RWPE2 (cell line): Measurements from ENCODE around the gene ZHX3.

Experiments used
- ATAC-seq: fragments of 200-7000 bp; cut with Tn5 transposase; 3 replicates; pipeline ENCODE4 v1.9.1; 2021; ENCODE audit warnings: low read depth
- DNase-seq: peaks from one replicate; pipeline ENCODE4 v3.0.0-alpha.2; 2020; ENCODE audit warnings: low spot score
- H3K27ac ChIP-seq: fragments of 450-650 bp; 2 replicates; pipeline ENCODE4 v1.5.1; 2017; ENCODE audit warnings: mild to moderate bottlenecking; ENCODE audit not compliant: poor library complexity, severe bottlenecking
- H3K27me3 ChIP-seq: fragments of 250-450 bp; sonication (Bioruptor Pico); 2 replicates; pipeline ENCODE4 v1.5.1; 2021; ENCODE audit warnings: mild to moderate bottlenecking, moderate library complexity; ENCODE audit not compliant: insufficient read depth, poor library complexity, severe bottlenecking
- H3K36me3 ChIP-seq: fragments of 250-450 bp; sonication (Bioruptor Pico); 2 replicates; pipeline ENCODE4 v1.5.1; 2020; ENCODE audit warnings: low read depth, mild to moderate bottlenecking, moderate library complexity
- H3K4me1 ChIP-seq: fragments of 250-450 bp; sonication (Bioruptor Pico); 2 replicates; pipeline ENCODE4 v1.5.1; 2021; ENCODE audit warnings: mild to moderate bottlenecking, moderate library complexity; ENCODE audit not compliant: insufficient read depth, poor library complexity, severe bottlenecking
- H3K4me3 ChIP-seq: fragments of 250-450 bp; sonication (Bioruptor Pico); 2 replicates; pipeline ENCODE4 v1.5.1; 2021; ENCODE audit warnings: mild to moderate bottlenecking, moderate library complexity; ENCODE audit not compliant: severe bottlenecking
- H3K9me3 ChIP-seq: fragments of 250-450 bp; sonication (Bioruptor Pico); 2 replicates; pipeline ENCODE4 v1.5.1; 2021; ENCODE audit warnings: mild to moderate bottlenecking, moderate library complexity; ENCODE audit not compliant: severe bottlenecking
- TF ChIP-seq, protein P1 (sequence below): fragments of 450-650 bp; IDR thresholded peaks from one replicate; pipeline ENCODE4 v1.5.1; 2017; ENCODE audit warnings: mild to moderate bottlenecking, moderate library complexity; ENCODE audit not compliant: poor library complexity, severe bottlenecking

Gene ZHX3

DNA sequence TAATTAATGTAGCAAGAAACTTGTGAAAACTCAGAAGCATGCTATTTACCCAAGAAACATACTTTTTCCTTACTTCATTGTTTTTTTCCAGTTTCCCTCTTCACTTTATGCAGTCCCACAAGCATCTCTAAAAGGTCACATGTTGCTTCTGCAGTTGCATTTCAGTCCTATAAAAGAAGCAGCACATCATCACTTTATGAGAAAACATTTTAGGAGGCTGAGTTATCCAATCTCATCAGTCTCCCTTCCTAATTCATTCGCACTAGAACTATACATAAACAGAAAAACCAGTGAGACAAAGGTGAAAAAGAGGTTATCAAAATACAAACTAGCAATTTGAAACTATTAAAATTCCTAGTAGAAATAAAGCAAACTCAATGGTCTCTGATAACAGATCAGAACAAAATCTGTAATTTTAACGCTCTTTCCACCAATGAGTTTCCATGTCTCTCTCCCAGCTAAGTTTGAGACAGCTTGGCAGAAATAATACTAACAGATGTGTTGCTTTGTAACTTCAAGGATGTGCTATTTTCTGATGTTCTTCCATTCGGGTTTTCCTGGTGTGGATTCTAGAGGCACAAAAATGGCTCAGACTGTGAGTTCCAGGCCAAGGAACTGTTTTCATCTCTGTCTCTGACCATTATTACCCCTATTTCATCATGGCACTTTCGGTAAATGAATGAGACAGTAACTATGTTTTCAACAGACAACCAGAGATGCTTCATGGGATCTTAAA lies 48.4 kb downstream of the ZHX3 start:
- H3K36me3 ChIP-seq = peaks cover 18% of the 10 kb centered on the region
- H3K9me3 ChIP-seq = no peaks in the 10 kb centered on the region
- H3K27me3 ChIP-seq = no peaks in the 10 kb centered on the region
- no peak overlapping the region for H3K27ac ChIP-seq
- H3K4me3 ChIP-seq = no peak overlapping the region
- no peaks in the 10 kb centered on the region for H3K4me1 ChIP-seq
- ATAC-seq (no peak), DNase-seq (no peak)
- TF ChIP-seq, protein P1, sequence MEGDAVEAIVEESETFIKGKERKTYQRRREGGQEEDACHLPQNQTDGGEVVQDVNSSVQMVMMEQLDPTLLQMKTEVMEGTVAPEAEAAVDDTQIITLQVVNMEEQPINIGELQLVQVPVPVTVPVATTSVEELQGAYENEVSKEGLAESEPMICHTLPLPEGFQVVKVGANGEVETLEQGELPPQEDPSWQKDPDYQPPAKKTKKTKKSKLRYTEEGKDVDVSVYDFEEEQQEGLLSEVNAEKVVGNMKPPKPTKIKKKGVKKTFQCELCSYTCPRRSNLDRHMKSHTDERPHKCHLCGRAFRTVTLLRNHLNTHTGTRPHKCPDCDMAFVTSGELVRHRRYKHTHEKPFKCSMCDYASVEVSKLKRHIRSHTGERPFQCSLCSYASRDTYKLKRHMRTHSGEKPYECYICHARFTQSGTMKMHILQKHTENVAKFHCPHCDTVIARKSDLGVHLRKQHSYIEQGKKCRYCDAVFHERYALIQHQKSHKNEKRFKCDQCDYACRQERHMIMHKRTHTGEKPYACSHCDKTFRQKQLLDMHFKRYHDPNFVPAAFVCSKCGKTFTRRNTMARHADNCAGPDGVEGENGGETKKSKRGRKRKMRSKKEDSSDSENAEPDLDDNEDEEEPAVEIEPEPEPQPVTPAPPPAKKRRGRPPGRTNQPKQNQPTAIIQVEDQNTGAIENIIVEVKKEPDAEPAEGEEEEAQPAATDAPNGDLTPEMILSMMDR = no peak

DNA sequence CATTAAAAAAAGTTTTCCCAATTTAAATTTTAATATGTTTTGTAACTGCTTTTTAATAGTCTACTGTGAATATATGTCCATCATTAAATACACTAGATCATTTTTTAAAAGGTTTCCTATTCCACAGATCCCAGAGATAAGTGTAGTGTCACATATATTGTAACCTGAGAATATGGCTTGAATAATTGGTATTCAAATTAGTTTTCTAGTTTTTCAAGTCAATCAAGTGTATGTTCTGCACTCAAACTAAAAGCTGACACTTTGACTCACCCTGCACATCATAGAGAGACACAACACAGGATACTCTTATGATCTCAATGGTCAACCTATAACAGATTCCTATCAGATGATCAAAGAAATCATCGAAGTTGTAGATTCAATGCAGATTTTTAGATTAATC lies 49.1 kb downstream of the ZHX3 start:
- peak; percentile 30; the same call in 1 of the 3 replicates for ATAC-seq
- no peak for DNase-seq
- Histone ChIP-seq H3K9me3 (no peaks in the 10 kb centered on the region), H3K4me1 (no peaks in the 10 kb centered on the region), H3K27ac (no peak overlapping the region), H3K36me3 (peaks cover 18% of the 10 kb centered on the region), H3K4me3 (no peak overlapping the region), H3K27me3 (no peaks in the 10 kb centered on the region)
- TF ChIP-seq, protein P1 = no peak

DNA sequence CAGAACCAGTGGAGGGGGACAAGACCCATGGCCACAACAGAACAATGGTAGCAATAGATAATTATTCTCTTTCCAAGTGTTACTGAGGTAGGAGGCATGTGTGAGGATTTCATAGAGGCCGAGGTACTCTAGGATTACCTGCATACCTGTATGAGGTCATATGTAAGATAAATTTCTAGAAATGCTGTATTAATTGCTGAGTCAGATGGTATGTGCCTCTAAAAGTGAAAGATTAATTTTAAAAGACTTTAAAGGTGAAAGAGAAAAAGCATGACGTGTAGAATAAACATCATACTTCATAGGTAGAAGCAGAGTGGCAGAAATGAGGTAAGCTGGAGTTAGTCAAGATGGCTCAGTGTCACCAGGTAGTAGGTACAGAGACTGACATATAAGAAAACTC lies 51.6 kb downstream of the ZHX3 start:
- Histone ChIP-seq H3K27me3 (no peaks in the 10 kb centered on the region), H3K36me3 (peaks cover 18% of the 10 kb centered on the region), H3K4me1 (peaks cover 8% of the 10 kb centered on the region), H3K4me3 (no peak overlapping the region), H3K9me3 (no peaks in the 10 kb centered on the region), H3K27ac (no peak overlapping the region)
- DNase-seq = no peak
- peak; percentile 45; the same call in 1 of the 3 replicates for ATAC-seq
- TF ChIP-seq, protein P1 = no peak

DNA sequence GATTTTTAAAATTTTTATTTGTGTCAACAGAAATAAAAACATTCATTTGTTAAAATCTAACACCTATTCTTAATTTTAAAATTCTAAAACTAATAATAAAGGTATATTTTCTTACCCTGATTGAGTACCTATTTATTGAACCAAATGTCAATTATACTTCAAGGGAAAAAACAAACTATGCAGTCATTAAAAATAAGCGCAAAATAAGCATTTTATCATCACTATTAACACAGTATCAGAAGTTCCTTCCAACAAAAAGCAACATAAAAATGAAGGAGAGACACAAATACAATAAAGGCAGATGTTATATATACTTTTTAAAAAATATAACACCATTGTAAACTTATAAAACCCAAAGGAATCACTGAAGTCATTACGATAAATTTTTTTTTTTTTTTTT lies 52.7 kb downstream of the ZHX3 start:
- Histone ChIP-seq H3K4me1 (peaks cover 8% of the 10 kb centered on the region), H3K9me3 (no peaks in the 10 kb centered on the region), H3K36me3 (peaks cover 19% of the 10 kb centered on the region), H3K27ac (no peak overlapping the region), H3K4me3 (no peak overlapping the region), H3K27me3 (no peaks in the 10 kb centered on the region)
- DNase-seq (no peak), ATAC-seq (no peak)
- TF ChIP-seq, protein P1 = no peak
